Right forelimb (tissue), 1 donor: ENCODE data around the gene TCEAL5.
"Not testable (repeated sequence)": the region's sequence is repeated elsewhere in the genome, so short reads cannot be mapped to it uniquely, and the experiment has no call there.

Source experiments
- DNase-seq: peaks from one replicate; pipeline ENCODE4 v3.0.0-alpha.2; 2018

Gene TCEAL5

DNA sequence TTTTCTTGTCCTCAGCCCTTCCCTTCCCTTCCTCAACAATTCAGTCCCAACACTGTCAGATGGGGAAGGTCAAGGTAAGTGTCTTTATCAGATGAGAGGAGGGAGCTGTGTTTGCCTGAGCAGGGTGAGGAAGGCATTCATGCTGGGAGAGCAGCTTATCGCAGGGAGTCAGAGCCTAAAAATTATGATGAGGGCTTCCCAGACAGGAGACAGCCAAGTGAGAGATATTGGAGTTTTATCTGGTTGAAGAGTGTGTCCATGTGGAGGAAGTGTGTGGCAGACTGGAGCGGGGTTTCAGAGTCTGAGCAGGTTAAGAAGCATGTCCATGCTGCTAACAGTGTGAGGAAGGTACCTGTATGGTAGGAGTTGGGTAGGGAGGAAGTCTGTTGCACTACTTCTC is 43.3 kb downstream of the TCEAL5 start:
- no peak for DNase-seq

DNA sequence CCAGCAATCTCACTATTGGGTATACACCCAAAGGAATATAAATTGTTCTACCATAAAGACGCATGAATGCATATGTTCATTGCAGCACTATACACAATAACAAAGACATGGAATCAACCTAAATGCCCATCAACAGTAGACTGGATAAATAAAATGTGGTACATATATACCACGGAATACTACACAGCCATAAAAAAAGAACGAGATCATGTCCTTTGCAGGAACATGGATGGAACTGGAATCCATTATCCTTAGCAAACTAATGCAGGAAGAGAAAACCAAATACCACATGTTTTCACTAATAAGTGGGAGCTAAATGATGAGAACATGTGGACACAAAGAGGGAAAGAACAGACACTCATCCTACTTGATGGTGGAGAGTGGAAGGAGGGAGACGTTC is 50.6 kb downstream of the TCEAL5 start:
- DNase-seq: not testable (repeated sequence)
